Adrenal gland (tissue), 5 donors: ENCODE results near the gene CCDC180.

Experiments
- CTCF ChIP-seq, 6 experiments: fragments of 450-650 bp in 4 of 6; fragments of 200-600 bp in 2 of 6; sonication (generic) in 1 of 6; IDR thresholded peaks; 1 replicate in 5 of 6; 2 replicates in 1 of 6; pipeline versions ENCODE4 v1.5.1 to v1.8.0; 2016 to 2021; ENCODE audit warnings: antibody characterized with exemption in 6 of 6, mild to moderate bottlenecking in 2 of 6, moderate library complexity in 1 of 6
- POLR2A ChIP-seq, 2 donors: fragments of 450-650 bp; IDR thresholded peaks; one replicate each; pipeline ENCODE4 v1.6.1; 2017; ENCODE audit warnings: antibody characterized with exemption in 2 of 2, mild to moderate bottlenecking in 2 of 2, moderate library complexity in 1 of 2
- donor health status: DM: no; HTN: no; CAD: no.

GRCh38 chr9:97321251-97321650 is 13.8 kb downstream of the CCDC180 start:
- TF ChIP-seq CTCF (IDR thresholded peaks at IDR 0.05) (no peak), POLR2A (IDR thresholded peaks at IDR 0.05) (no peak)
